HG03025 (cell line): ENCODE results near the gene ZNF660.
A peak's percentile ranks its signal among the peaks of the same experiment; 100 is the strongest.

Source experiments
- ATAC-seq: cut with Tn5 transposase; IDR thresholded peaks from one replicate; pipeline ENCODE4 v1.9.1; 2021; ENCODE audit warnings: mild to moderate bottlenecking, moderate library complexity; ENCODE audit not compliant: unreplicated experiment, low FRiP score

ZNF660 gene

DNA sequence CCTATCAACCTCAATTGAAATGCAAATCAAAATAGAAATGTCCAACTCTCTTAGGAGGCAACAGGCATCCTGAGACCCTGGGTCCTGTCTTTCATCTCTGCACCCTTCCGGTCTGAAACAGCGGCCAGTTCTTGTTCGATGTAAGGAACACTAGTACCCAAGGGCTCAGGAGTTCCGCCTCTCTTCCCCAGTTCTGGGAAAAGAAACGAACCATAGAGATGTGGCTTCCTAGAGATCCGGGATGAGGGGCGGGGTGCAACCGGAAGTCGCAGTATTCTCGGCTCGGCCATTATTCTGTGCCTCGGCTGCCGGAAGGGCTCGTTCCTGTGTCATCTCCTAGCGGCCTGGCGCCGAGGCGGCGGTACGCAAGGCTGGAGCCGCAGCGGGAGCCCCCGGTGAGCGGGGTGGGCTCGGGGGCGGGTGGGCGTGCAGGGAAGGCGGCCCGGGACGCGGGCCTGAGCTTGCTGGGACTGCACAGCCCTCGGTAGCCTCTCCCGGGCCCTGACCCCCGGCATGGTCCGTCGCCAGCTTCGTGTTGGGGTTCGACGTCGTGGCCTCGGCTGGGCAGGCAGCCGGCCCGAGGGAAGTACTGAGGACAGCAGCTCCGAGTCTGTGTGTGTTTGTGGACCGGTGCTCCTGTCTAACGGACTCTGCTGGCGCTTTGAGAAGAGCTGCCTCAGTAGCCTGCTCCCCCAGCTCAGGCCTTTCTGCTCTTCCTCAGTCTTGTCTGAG, 40.2 kb downstream of the ZNF660 start, which contains the start of gene ZNF197:
Gene ZNF197 (plus strand): TSS at position 288 of the 732 bp plus-strand sequence. CDS start 4,119 bp downstream, outside the sequence.
- peak; percentile 85 for ATAC-seq

DNA sequence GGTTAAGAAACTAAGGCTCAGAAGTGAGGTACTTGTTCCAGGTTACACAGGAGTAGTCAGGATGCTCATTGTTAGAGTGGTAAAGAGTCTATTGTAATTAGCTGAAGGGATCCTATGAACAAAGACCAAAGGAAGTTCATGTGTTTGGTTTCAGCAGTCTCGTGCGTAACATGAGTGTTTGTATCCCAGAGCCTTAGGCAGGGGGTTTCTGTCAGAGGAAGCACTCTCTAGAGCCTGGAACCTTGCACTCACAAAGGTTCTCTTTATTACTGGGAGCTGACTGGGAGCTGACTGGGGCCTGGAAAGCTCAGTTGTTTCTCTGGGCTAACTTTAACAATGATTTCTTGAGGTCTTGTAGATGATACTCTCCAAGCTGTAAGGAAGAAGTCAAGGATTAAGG, 44.0 kb downstream of the ZNF660 start:
- no peak for ATAC-seq

DNA sequence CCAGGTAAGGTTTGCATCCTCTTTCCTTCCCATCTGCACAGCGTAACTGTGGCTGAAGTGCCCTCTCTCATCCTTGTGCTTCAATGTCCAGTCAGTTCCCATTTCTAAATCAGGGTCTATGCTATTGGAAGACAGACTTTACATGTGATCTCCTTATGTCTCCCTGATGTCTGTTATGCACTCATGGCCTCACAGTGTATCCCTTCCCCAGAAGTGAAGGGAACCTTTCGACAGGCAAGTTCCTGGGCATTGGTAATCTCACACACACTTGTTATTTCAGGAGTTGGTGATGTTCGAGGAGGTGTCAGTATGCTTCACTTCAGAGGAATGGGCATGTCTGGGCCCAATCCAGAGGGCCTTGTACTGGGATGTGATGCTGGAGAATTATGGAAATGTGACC, 47.4 kb downstream of the ZNF660 start:
- ATAC-seq, result no peak

DNA sequence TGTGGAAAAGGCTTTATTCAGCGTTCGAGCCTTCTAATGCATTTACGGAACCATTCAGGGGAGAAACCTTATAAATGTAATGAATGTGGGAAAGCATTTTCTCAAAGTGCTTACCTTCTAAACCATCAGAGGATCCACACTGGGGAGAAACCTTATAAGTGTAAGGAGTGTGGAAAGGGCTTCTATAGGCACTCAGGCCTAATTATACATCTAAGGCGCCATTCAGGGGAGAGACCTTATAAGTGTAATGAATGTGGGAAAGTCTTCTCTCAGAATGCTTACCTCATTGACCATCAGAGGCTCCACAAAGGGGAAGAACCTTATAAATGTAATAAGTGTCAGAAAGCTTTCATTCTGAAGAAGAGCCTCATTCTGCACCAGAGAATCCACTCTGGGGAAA, 57.6 kb downstream of the ZNF660 start:
- no peak for ATAC-seq

DNA sequence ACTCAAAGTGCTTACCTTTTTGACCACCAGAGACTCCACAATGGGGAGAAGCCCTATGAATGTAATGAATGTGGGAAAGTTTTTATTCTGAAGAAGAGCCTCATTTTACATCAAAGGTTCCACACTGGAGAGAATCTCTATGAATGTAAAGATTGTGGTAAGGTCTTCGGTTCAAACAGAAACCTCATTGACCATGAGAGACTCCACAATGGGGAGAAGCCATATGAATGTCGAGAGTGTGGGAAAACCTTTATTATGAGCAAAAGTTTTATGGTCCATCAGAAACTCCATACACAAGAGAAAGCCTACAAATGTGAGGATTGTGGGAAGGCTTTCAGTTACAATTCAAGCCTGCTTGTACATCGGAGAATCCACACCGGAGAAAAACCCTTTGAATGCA, 58.3 kb downstream of the ZNF660 start:
- ATAC-seq, result no peak

DNA sequence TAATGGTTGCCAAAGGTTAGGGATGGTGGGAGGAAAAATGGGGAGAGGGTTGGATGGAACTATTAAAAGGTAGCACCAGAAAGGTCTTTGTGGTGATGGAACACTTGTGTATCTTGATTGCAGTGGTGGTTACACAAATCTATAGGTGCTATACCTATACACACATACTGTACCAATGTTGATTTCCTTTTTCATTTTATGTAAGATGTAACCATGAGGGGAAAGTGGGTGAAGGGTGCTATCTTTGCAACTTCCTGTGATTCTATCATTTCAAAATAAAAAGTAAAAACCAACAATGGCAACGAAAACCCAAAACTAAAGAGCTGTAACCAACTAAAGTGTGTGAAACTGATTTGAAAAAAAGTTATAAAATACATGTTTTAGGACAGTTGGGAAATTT, 63.0 kb downstream of the ZNF660 start:
- ATAC-seq, result no peak

DNA sequence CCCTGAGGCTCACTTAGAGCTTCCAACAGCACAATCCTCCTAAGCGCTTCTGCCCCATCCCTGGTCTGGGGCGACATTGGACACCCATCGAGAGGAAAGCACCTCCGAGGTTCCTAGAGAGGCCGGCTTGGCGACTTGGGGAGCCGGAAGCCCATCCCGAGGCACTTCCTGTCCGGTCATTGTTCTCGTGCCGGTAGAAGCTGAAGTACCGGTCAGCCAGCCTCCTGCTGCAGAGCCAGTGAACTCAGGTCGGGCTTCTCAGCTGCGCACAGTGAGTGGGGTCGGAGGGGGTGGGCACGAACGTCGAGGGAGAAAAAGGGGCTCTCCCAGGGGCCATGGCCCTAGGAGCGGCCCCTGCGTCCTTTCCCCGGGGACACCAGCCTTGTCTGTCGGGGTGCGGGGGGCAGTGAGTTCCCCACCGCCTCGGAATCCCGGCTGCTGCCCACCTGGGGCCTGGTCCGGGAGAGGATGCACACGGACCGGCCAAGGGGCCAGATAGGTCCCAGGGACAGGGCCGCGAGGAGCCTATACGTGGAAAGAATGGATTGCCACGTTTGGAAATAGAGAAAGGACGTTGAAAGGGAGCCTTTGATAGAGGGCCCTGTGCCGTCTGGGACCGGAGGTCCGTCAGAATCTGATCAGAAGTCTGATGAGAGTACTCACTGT, 63.9 kb downstream of the ZNF660 start, which contains the start of gene ZNF35:
Gene ZNF35 (plus strand): TSS at position 169 of the 666 bp plus-strand sequence. CDS start 2,336 bp downstream, outside the sequence.
- peak; percentile 93 for ATAC-seq
